Naive B cell (primary cell): ENCODE measurements around the gene KLHDC7A. TPM values are rescaled to one million over a fixed set of nuclear protein-coding genes. Genes with fewer than 3 reads are reported as not detected.

ENCODE experiments used
- ATAC-seq, 2 donors: fragments of 150-1000 bp; cut with Tn5 transposase; 2 replicates each; pipeline ENCODE4 v1.10.0; 2021; ENCODE audit warnings: low read depth in 2 of 2, mild to moderate bottlenecking in 2 of 2, moderate library complexity in 2 of 2
- DNase-seq: peaks from one replicate; pipeline ENCODE4 v3.0.0; 2022
- H3K27ac Mint-ChIP-seq, 6 donors: one replicate each; pipeline ENCODE4 v1.8.0; 2020 to 2022; ENCODE audit warnings: mild to moderate bottlenecking in 6 of 6, mixed read lengths in 6 of 6, moderate library complexity in 5 of 6, inconsistent platforms in 2 of 6
- H3K27me3 Mint-ChIP-seq, 3 donors: one replicate each; pipeline ENCODE4 v1.8.0; 2021 to 2022; ENCODE audit warnings: mixed read lengths in 3 of 3, mild to moderate bottlenecking in 1 of 3
- H3K36me3 Mint-ChIP-seq, 2 donors: one replicate each; pipeline ENCODE4 v1.8.0; 2020 to 2022; ENCODE audit warnings: mixed read lengths in 2 of 2, inconsistent platforms in 1 of 2, mild to moderate bottlenecking in 1 of 2
- H3K4me1 Mint-ChIP-seq, 3 donors: one replicate each; pipeline ENCODE4 v1.8.0; 2020 to 2022; ENCODE audit warnings: mixed read lengths in 3 of 3, inconsistent platforms in 1 of 3, mild to moderate bottlenecking in 1 of 3, moderate library complexity in 1 of 3
- H3K4me3 Mint-ChIP-seq, 8 donors: one replicate each; pipeline ENCODE4 v1.8.0; 2020 to 2022; ENCODE audit warnings: mild to moderate bottlenecking in 8 of 8, mixed read lengths in 8 of 8, moderate library complexity in 8 of 8, inconsistent platforms in 2 of 8
- H3K9me3 Mint-ChIP-seq, 7 donors: one replicate each; pipeline ENCODE4 v1.8.0; 2020 to 2022; ENCODE audit warnings: mixed read lengths in 7 of 7, mild to moderate bottlenecking in 5 of 7, inconsistent platforms in 2 of 7, moderate library complexity in 1 of 7
- polyA plus RNA-seq, 6 donors: library from polyadenylated mRNA; unstranded; fragments of 300-500 nt; fragmentation: Illumina TruSeq; gene quantifications; one replicate each; pipeline ENCODE4 v1.2.3, GENCODE V29; 2021; ENCODE audit warnings: low read depth in 6 of 6

Gene KLHDC7A
- not detected for polyA plus RNA-seq

- Mint-ChIP-seq H3K9me3 (no peaks in the 10 kb centered on the region), H3K4me1 (peaks cover 0 to 17% (median 12%) of the 10 kb centered on the region in 3 donors), H3K4me3 (no peak within 1 kb of the TSS), H3K36me3 (no peaks in the 10 kb centered on the region), H3K27me3 (peaks cover 17 to 29% (median 26%) of the 10 kb centered on the region in 3 donors), H3K27ac (peak within 1 kb of the TSS in 1 of 6 donors; percentile 30)
- no peak for ATAC-seq
- no peak for DNase-seq
Observed at GRCh38 chr1:18480315-18481189, at the start of gene KLHDC7A. Gene KLHDC7A (plus strand): TSS chr1:18480930. CDS start chr1:18480982, 52 bp downstream.

- DNase-seq (no peak), ATAC-seq (no peak)
- Mint-ChIP-seq H3K27ac (no peak overlapping the region), H3K27me3 (peaks cover 16 to 22% (median 16%) of the 10 kb centered on the region in 3 donors), H3K36me3 (peaks cover 0 to 9% of the 10 kb centered on the region in 2 donors), H3K4me1 (no peaks in the 10 kb centered on the region), H3K9me3 (peaks cover 6 to 37% (median 15%) of the 10 kb centered on the region in 7 donors), H3K4me3 (no peak overlapping the region)
Observed at GRCh38 chr1:18434041-18434440, 46.7 kb upstream of the KLHDC7A start.

GRCh38 chr1:18440385-18441226 is 40.1 kb upstream of the KLHDC7A start:
- no peak for DNase-seq
- peaks cover 0 to 9% of the 10 kb centered on the region in 2 donors for H3K36me3 Mint-ChIP-seq
- ATAC-seq: no peak
- H3K27ac Mint-ChIP-seq: peak overlapping the region in 1 of 6 donors; percentile 9
- peaks cover 6 to 27% (median 9%) of the 10 kb centered on the region in 7 donors for H3K9me3 Mint-ChIP-seq
- no peak overlapping the region for H3K4me3 Mint-ChIP-seq
- H3K27me3 Mint-ChIP-seq: peaks cover 17 to 23% (median 21%) of the 10 kb centered on the region in 3 donors
- H3K4me1 Mint-ChIP-seq: no peaks in the 10 kb centered on the region

- Mint-ChIP-seq H3K4me1 (no peaks in the 10 kb centered on the region), H3K4me3 (no peak overlapping the region), H3K36me3 (no peaks in the 10 kb centered on the region), H3K9me3 (peaks cover 8 to 23% (median 11%) of the 10 kb centered on the region in 7 donors), H3K27me3 (peaks cover 10 to 40% (median 23%) of the 10 kb centered on the region in 3 donors), H3K27ac (no peak overlapping the region)
- DNase-seq (no peak), ATAC-seq (no peak)
Observed at GRCh38 chr1:18443587-18444520, 36.9 kb upstream of the KLHDC7A start.

GRCh38 chr1:18444563-18444962 is 36.2 kb upstream of the KLHDC7A start:
- ATAC-seq (no peak), DNase-seq (no peak)
- Mint-ChIP-seq H3K4me1 (no peaks in the 10 kb centered on the region), H3K4me3 (no peak overlapping the region), H3K27me3 (peaks cover 10 to 46% (median 30%) of the 10 kb centered on the region in 3 donors), H3K9me3 (peaks cover 8 to 23% (median 11%) of the 10 kb centered on the region in 7 donors), H3K36me3 (no peaks in the 10 kb centered on the region), H3K27ac (no peak overlapping the region)

- H3K4me1 Mint-ChIP-seq: no peaks in the 10 kb centered on the region
- DNase-seq (no peak), ATAC-seq (no peak)
- H3K27me3 Mint-ChIP-seq: peaks cover 9 to 37% (median 22%) of the 10 kb centered on the region in 3 donors
- H3K36me3 Mint-ChIP-seq: no peaks in the 10 kb centered on the region
- no peak overlapping the region for H3K4me3 Mint-ChIP-seq
- H3K9me3 Mint-ChIP-seq: peaks cover 5 to 21% (median 8%) of the 10 kb centered on the region in 7 donors
- peak overlapping the region in 1 of 6 donors; percentile 40 for H3K27ac Mint-ChIP-seq
Observed at GRCh38 chr1:18446751-18447150, 34.0 kb upstream of the KLHDC7A start.

GRCh38 chr1:18447509-18448220 is 33.1 kb upstream of the KLHDC7A start:
- Mint-ChIP-seq H3K9me3 (peaks cover 5 to 26% (median 12%) of the 10 kb centered on the region in 7 donors), H3K27me3 (peaks cover 9 to 37% (median 22%) of the 10 kb centered on the region in 3 donors), H3K4me3 (no peak overlapping the region), H3K27ac (no peak overlapping the region), H3K4me1 (no peaks in the 10 kb centered on the region), H3K36me3 (no peaks in the 10 kb centered on the region)
- DNase-seq (no peak), ATAC-seq (no peak)

- peak overlapping the region in 1 of 6 donors; percentile 66 for H3K27ac Mint-ChIP-seq
- peaks cover 9 to 37% (median 22%) of the 10 kb centered on the region in 3 donors for H3K27me3 Mint-ChIP-seq
- peaks cover 5 to 30% (median 11%) of the 10 kb centered on the region in 7 donors for H3K9me3 Mint-ChIP-seq
- H3K36me3 Mint-ChIP-seq: no peaks in the 10 kb centered on the region
- no peaks in the 10 kb centered on the region for H3K4me1 Mint-ChIP-seq
- ATAC-seq (no peak), DNase-seq (no peak)
- no peak overlapping the region for H3K4me3 Mint-ChIP-seq
Observed at GRCh38 chr1:18448889-18449288, 31.8 kb upstream of the KLHDC7A start.

- Mint-ChIP-seq H3K27me3 (peaks cover 4 to 28% (median 26%) of the 10 kb centered on the region in 3 donors), H3K4me3 (peak overlapping the region in 1 of 8 donors; percentile 38), H3K36me3 (no peaks in the 10 kb centered on the region), H3K4me1 (no peaks in the 10 kb centered on the region), H3K9me3 (peaks cover 0 to 17% (median 4%) of the 10 kb centered on the region in 7 donors), H3K27ac (no peak overlapping the region)
- DNase-seq (no peak), ATAC-seq (no peak)
Observed at GRCh38 chr1:18452550-18452949, 28.2 kb upstream of the KLHDC7A start.

- Mint-ChIP-seq H3K27ac (no peak overlapping the region), H3K36me3 (no peaks in the 10 kb centered on the region), H3K9me3 (peaks cover 0 to 4% (median 0%) of the 10 kb centered on the region in 7 donors), H3K4me3 (no peak overlapping the region), H3K4me1 (no peaks in the 10 kb centered on the region), H3K27me3 (peaks cover 18 to 51% (median 30%) of the 10 kb centered on the region in 3 donors)
- DNase-seq: no peak
- no peak for ATAC-seq
Observed at GRCh38 chr1:18458133-18459092, 22.3 kb upstream of the KLHDC7A start.

GRCh38 chr1:18461656-18462055 is 19.1 kb upstream of the KLHDC7A start:
- no peak for ATAC-seq
- Mint-ChIP-seq H3K9me3 (peaks cover 0 to 4% (median 0%) of the 10 kb centered on the region in 7 donors), H3K4me1 (no peaks in the 10 kb centered on the region), H3K4me3 (no peak overlapping the region), H3K27me3 (peaks cover 26 to 42% (median 27%) of the 10 kb centered on the region in 3 donors), H3K27ac (no peak overlapping the region), H3K36me3 (no peaks in the 10 kb centered on the region)
- DNase-seq: no peak
